H9 (cell line): ENCODE results near the gene INAFM1. TPM values are rescaled to one million over a fixed set of nuclear protein-coding genes. Genes with fewer than 3 reads are reported as not detected.
A peak's percentile ranks its signal among the peaks of the same experiment; 100 is the strongest.

Experiments
- DNase-seq: peaks from one replicate; pipeline ENCODE4 v3.0.0-alpha.2; 2017
- H2AFZ ChIP-seq: one replicate; pipeline ENCODE4 v1.6.1; 2013; ENCODE audit warnings: mild to moderate bottlenecking, low read length, control low read depth, moderate library complexity
- H2AK5ac ChIP-seq: 2 replicates; pipeline ENCODE4 v1.6.1; 2013; ENCODE audit warnings: low read length, control low read depth, mixed read lengths; ENCODE audit not compliant: insufficient read length
- H2BK120ac ChIP-seq: one replicate; pipeline ENCODE4 v1.6.1; 2013; ENCODE audit warnings: low read depth, mild to moderate bottlenecking, low read length, control low read depth, inconsistent platforms; ENCODE audit not compliant: poor library complexity, severe bottlenecking
- H2BK12ac ChIP-seq: 2 replicates; pipeline ENCODE4 v1.6.1; 2013; ENCODE audit warnings: low read length, control low read depth, mixed read lengths, low read depth; ENCODE audit not compliant: insufficient read length
- H2BK15ac ChIP-seq: 2 replicates; pipeline ENCODE4 v1.6.1; 2013; ENCODE audit warnings: low read depth, low read length, control low read depth
- H2BK20ac ChIP-seq: one replicate; pipeline ENCODE4 v1.6.1; 2013; ENCODE audit warnings: low read depth, mild to moderate bottlenecking, low read length, control low read depth, inconsistent platforms; ENCODE audit not compliant: poor library complexity, severe bottlenecking
- H2BK5ac ChIP-seq: 2 replicates; pipeline ENCODE4 v1.6.1; 2013; ENCODE audit warnings: low read length, control low read depth, mixed read lengths; ENCODE audit not compliant: insufficient read length
- H3K14ac ChIP-seq: 2 replicates; pipeline ENCODE4 v1.6.1; 2013; ENCODE audit warnings: low read length, control low read depth; ENCODE audit not compliant: insufficient read depth
- H3K18ac ChIP-seq: 2 replicates; pipeline ENCODE4 v1.6.1; 2013; ENCODE audit warnings: low read depth, mild to moderate bottlenecking, mixed read lengths, low read length, control low read depth; ENCODE audit not compliant: insufficient read length
- H3K23ac ChIP-seq: 2 replicates; pipeline ENCODE4 v1.6.1; 2013; ENCODE audit warnings: low read length, control low read depth, mixed read lengths, low read depth; ENCODE audit not compliant: insufficient read length
- H3K23me2 ChIP-seq: 2 replicates; pipeline ENCODE4 v1.6.1; 2013; ENCODE audit warnings: low read depth, mild to moderate bottlenecking, mixed read lengths, low read length, control low read depth; ENCODE audit not compliant: insufficient read length, poor library complexity, severe bottlenecking
- H3K27ac ChIP-seq: 2 replicates; pipeline ENCODE4 v1.5.1; 2013; ENCODE audit warnings: low read length, control low read depth, mixed read lengths, low read depth; ENCODE audit not compliant: insufficient read length
- H3K27me3 ChIP-seq: 2 replicates; pipeline ENCODE4 v1.6.1; 2013; ENCODE audit warnings: low read length, control low read depth, inconsistent platforms; ENCODE audit not compliant: insufficient read depth
- H3K4ac ChIP-seq: 2 replicates; pipeline ENCODE4 v1.6.1; 2013; ENCODE audit warnings: low read depth, mild to moderate bottlenecking, control low read depth, inconsistent platforms, low read length, moderate library complexity
- H3K4me1 ChIP-seq: 2 replicates; pipeline ENCODE4 v1.6.1; 2013; ENCODE audit warnings: low read length, control low read depth, inconsistent platforms; ENCODE audit not compliant: insufficient read depth
- H3K4me2 ChIP-seq: 2 replicates; pipeline ENCODE4 v1.6.1; 2013; ENCODE audit warnings: low read length, control low read depth, mixed read lengths; ENCODE audit not compliant: insufficient read length, insufficient read depth
- H3K56ac ChIP-seq: 2 replicates; pipeline ENCODE4 v1.6.1; 2013; ENCODE audit warnings: low read depth, mild to moderate bottlenecking, mixed read lengths, low read length, control low read depth; ENCODE audit not compliant: insufficient read length
- H3K79me1 ChIP-seq: 2 replicates; pipeline ENCODE4 v1.6.1; 2013; ENCODE audit warnings: low read depth, mild to moderate bottlenecking, moderate library complexity, low read length, control low read depth, inconsistent platforms; ENCODE audit not compliant: insufficient read depth, poor library complexity, severe bottlenecking
- H3K79me2 ChIP-seq: 2 replicates; pipeline ENCODE4 v1.6.1; 2013; ENCODE audit warnings: low read length, control low read depth, inconsistent platforms; ENCODE audit not compliant: insufficient read depth
- H3K9ac ChIP-seq: 2 replicates; pipeline ENCODE4 v1.6.1; 2013; ENCODE audit warnings: low read length, control low read depth, mixed read lengths; ENCODE audit not compliant: insufficient read length; ENCODE audit errors: extremely low read depth
- H3K9me3 ChIP-seq: one replicate; pipeline ENCODE4 v1.6.1; 2013; ENCODE audit warnings: low read depth, low read length, inconsistent platforms; ENCODE audit not compliant: control insufficient read depth
- H3T11ph ChIP-seq: one replicate; pipeline ENCODE4 v1.6.1; 2013; ENCODE audit warnings: mild to moderate bottlenecking, low read length, control low read depth, inconsistent platforms
- H4K20me1 ChIP-seq: one replicate; pipeline ENCODE4 v1.6.1; 2013; ENCODE audit not compliant: control insufficient read depth, insufficient read length, insufficient read depth
- H4K5ac ChIP-seq: 2 replicates; pipeline ENCODE4 v1.6.1; 2013; ENCODE audit warnings: low read depth, mild to moderate bottlenecking, mixed read lengths, low read length, control low read depth; ENCODE audit not compliant: insufficient read length
- H4K8ac ChIP-seq: replicated peaks from 2 replicates; pipeline ENCODE4 v1.6.1; 2013; ENCODE audit warnings: low read length, control low read depth, mixed read lengths, low read depth; ENCODE audit not compliant: insufficient read length
- H4K91ac ChIP-seq: 2 replicates; pipeline ENCODE4 v1.6.1; 2013; ENCODE audit warnings: low read depth, mild to moderate bottlenecking, moderate library complexity, mixed read lengths, low read length, control low read depth; ENCODE audit not compliant: insufficient read length
- H3K27ac Mint-ChIP-seq, 3 experiments: 2 replicates in 2 of 3; 3 replicates in 1 of 3; pipeline ENCODE4 v1.8.0; 2020 to 2021; ENCODE audit warnings: mixed read lengths in 3 of 3, mild to moderate bottlenecking in 1 of 3, moderate library complexity in 1 of 3
- H3K27me3 Mint-ChIP-seq: 2 replicates; pipeline ENCODE4 v1.8.0; 2021; ENCODE audit warnings: low read depth, mild to moderate bottlenecking, moderate library complexity, mixed read lengths
- H3K36me3 Mint-ChIP-seq, 3 experiments: 2 replicates in 2 of 3; 3 replicates in 1 of 3; pipeline ENCODE4 v1.8.0; 2020 to 2021; ENCODE audit warnings: low read depth in 3 of 3, mixed read lengths in 3 of 3; ENCODE audit not compliant: insufficient read depth in 1 of 3
- H3K4me1 Mint-ChIP-seq, 2 experiments: 2 replicates each; pipeline ENCODE4 v1.8.0; 2020; ENCODE audit warnings: mixed read lengths in 2 of 2
- H3K4me3 Mint-ChIP-seq, 2 experiments: 2 replicates in 1 of 2; 3 replicates in 1 of 2; pipeline ENCODE4 v1.8.0; 2020 to 2021; ENCODE audit warnings: mild to moderate bottlenecking in 2 of 2, mixed read lengths in 2 of 2, moderate library complexity in 1 of 2
- H3K9me3 Mint-ChIP-seq, 2 experiments: 2 replicates in 1 of 2; 3 replicates in 1 of 2; pipeline ENCODE4 v1.8.0; 2020; ENCODE audit warnings: mild to moderate bottlenecking in 2 of 2, mixed read lengths in 2 of 2, moderate library complexity in 1 of 2
- CTCF ChIP-seq: fragments of 200-600 bp; sonication (generic); conservative IDR thresholded peaks from 3 replicates; pipeline ENCODE4 v1.8.0; 2021; ENCODE audit warnings: antibody characterized with exemption, mild to moderate bottlenecking
- WGBS: extraction: QIAGEN DNeasy Blood & Tissue Kit; methylation state at CpG from one replicate; pipeline ENCODE4 v1.1.7; 2013; ENCODE audit warnings: missing lambda C conversion rate, low lambda C conversion rate, mixed read lengths; ENCODE audit not compliant: insufficient read length; ENCODE audit errors: extremely low coverage; 5-methylcytosine and 5-hydroxymethylcytosine counted together
- total RNA-seq: library from RNA; stranded (reverse); gene quantifications from 2 replicates; pipeline ENCODE4 v1.2.1, GENCODE V29; 2021

The INAFM1 gene
- total RNA-seq, 1 experiment from 2014 or later, result 8.5 TPM

GRCh38 chr19:47323872-47324271 is 49.2 kb downstream of the INAFM1 start:
- Mint-ChIP-seq H3K27me3 (peaks cover 9% of the 10 kb centered on the region), H3K4me3 (no peak overlapping the region), H3K4me1 (peaks cover 0 to 3% of the 10 kb centered on the region in 2 experiments; a peak in 1 of 4 replicates), H3K9me3 (no peaks in the 10 kb centered on the region; a peak in 1 of 5 replicates), H3K27ac (peak overlapping the region in 1 of 3 experiments; percentile 46; a peak in 1 of 7 replicates), H3K36me3 (no peaks in the 10 kb centered on the region; a peak in 1 of 7 replicates)
- no peak overlapping the region for H2BK15ac ChIP-seq
- no peak overlapping the region for H3K27ac ChIP-seq
- no peak overlapping the region for H3K14ac ChIP-seq
- no peak overlapping the region for H2BK20ac ChIP-seq
- H4K5ac ChIP-seq, result no peak overlapping the region
- H2BK5ac ChIP-seq, result no peak overlapping the region
- no peaks in the 10 kb centered on the region for H3K9me3 ChIP-seq
- H3K18ac ChIP-seq, result no peak overlapping the region
- no peak overlapping the region for H2BK12ac ChIP-seq
- no peaks in the 10 kb centered on the region for H3K79me1 ChIP-seq
- no peak overlapping the region for H3K9ac ChIP-seq
- no peaks in the 10 kb centered on the region for H3K27me3 ChIP-seq
- DNase-seq, result no peak
- no peak overlapping the region; the same call in 1 of the 2 replicates for H3K4ac ChIP-seq
- no peak overlapping the region for H2BK120ac ChIP-seq
- no peak overlapping the region for H2AK5ac ChIP-seq
- no peak overlapping the region for H4K91ac ChIP-seq
- TF ChIP-seq CTCF, result no peak
- H3K4me2 ChIP-seq, result no peak overlapping the region
- H3K23me2 ChIP-seq, result peaks cover 3% of the 10 kb centered on the region
- H3K23ac ChIP-seq, result no peak overlapping the region
- no peaks in the 10 kb centered on the region for H3K79me2 ChIP-seq
- no peak overlapping the region for H2AFZ ChIP-seq
- H3K56ac ChIP-seq, result no peak overlapping the region
- no peaks in the 10 kb centered on the region for H3K4me1 ChIP-seq
- H3T11ph ChIP-seq, result no peak overlapping the region
- no CpG with 5 or more reads among the region's 12 CpGs for WGBS
- H4K20me1 ChIP-seq, result no peaks in the 10 kb centered on the region
- no peak overlapping the region for H4K8ac ChIP-seq
